CD8-positive, alpha-beta memory T cell (primary cell): ENCODE data around the gene FAM186B. TPM values are rescaled to one million over a fixed set of nuclear protein-coding genes. Genes with fewer than 3 reads are reported as not detected.
"Not testable (repeated sequence)": the region's sequence is repeated elsewhere in the genome, so short reads cannot be mapped to it uniquely, and the experiment has no call there.

ENCODE experiments used
- CTCF ChIA-PET: fragments of 350-600 bp; sonication (Branson Sonifier 250); formaldehyde crosslinking; loops from one replicate; lab custom pipeline; 2021; ENCODE audit warnings: antibody characterized with exemption; lab: Charles Lee
- POLR2A ChIA-PET: fragments of 350-600 bp; sonication (Branson Sonifier 250); formaldehyde crosslinking; loops from one replicate; lab custom pipeline; 2021; ENCODE audit warnings: antibody characterized with exemption; lab: Charles Lee
- DNase-seq, 5 donors: peaks; one replicate each; pipeline versions ENCODE4 v3.0.0 to v3.0.0-alpha.2; 2020 to 2022; ENCODE audit warnings: mixed read lengths in 1 of 5
- H3K27ac ChIP-seq: one replicate; pipeline ENCODE4 v1.7.0; 2013; ENCODE audit warnings: low read depth, mild to moderate bottlenecking, low read length, moderate library complexity
- H3K27me3 ChIP-seq: 2 replicates; pipeline ENCODE4 v1.7.0; 2013; ENCODE audit warnings: low read length, mild to moderate bottlenecking; ENCODE audit not compliant: insufficient read depth, poor library complexity, severe bottlenecking
- H3K36me3 ChIP-seq: 2 replicates; pipeline ENCODE4 v1.7.0; 2013; ENCODE audit warnings: mild to moderate bottlenecking, low read length, moderate library complexity; ENCODE audit not compliant: insufficient read depth
- H3K4me1 ChIP-seq: 2 replicates; pipeline ENCODE4 v1.7.0; 2013; ENCODE audit warnings: mild to moderate bottlenecking, low read length, moderate library complexity; ENCODE audit not compliant: insufficient read depth
- H3K4me3 ChIP-seq: 2 replicates; pipeline ENCODE4 v1.7.0; 2013; ENCODE audit warnings: mild to moderate bottlenecking, low read length
- H3K9me3 ChIP-seq: 2 replicates; pipeline ENCODE4 v1.7.0; 2013; ENCODE audit warnings: mild to moderate bottlenecking, low read length
- H3K27ac Mint-ChIP-seq, 8 donors: one replicate each; pipeline ENCODE4 v1.8.0; 2020 to 2021; ENCODE audit warnings: mixed read lengths in 8 of 8, mild to moderate bottlenecking in 6 of 8, inconsistent platforms in 3 of 8, moderate library complexity in 3 of 8
- H3K27me3 Mint-ChIP-seq, 2 donors: one replicate each; pipeline ENCODE4 v1.8.0; 2020 to 2021; ENCODE audit warnings: mixed read lengths in 2 of 2, mild to moderate bottlenecking in 1 of 2, moderate library complexity in 1 of 2
- H3K36me3 Mint-ChIP-seq, 3 donors: one replicate each; pipeline ENCODE4 v1.8.0; 2020 to 2021; ENCODE audit warnings: mixed read lengths in 3 of 3, inconsistent platforms in 1 of 3, mild to moderate bottlenecking in 1 of 3
- H3K4me1 Mint-ChIP-seq, 3 donors: one replicate each; pipeline ENCODE4 v1.8.0; 2020 to 2021; ENCODE audit warnings: mixed read lengths in 3 of 3, inconsistent platforms in 1 of 3, mild to moderate bottlenecking in 1 of 3
- H3K4me3 Mint-ChIP-seq, 7 donors: one replicate each; pipeline ENCODE4 v1.8.0; 2020 to 2021; ENCODE audit warnings: mixed read lengths in 7 of 7, mild to moderate bottlenecking in 6 of 7, moderate library complexity in 4 of 7, inconsistent platforms in 2 of 7
- H3K9me3 Mint-ChIP-seq, 5 donors: one replicate each; pipeline ENCODE4 v1.8.0; 2020 to 2022; ENCODE audit warnings: mixed read lengths in 5 of 5, mild to moderate bottlenecking in 3 of 5, moderate library complexity in 2 of 5, inconsistent platforms in 1 of 5
- polyA plus RNA-seq: library from polyadenylated mRNA; unstranded; fragments of 300-500 nt; fragmentation: Illumina TruSeq; gene quantifications from one replicate; pipeline ENCODE4 v1.2.3, GENCODE V29; 2021
- total RNA-seq, 2 experiments: library from RNA; stranded (reverse); gene quantifications; one replicate each; pipeline ENCODE4 v1.2.3, GENCODE V29; 2021

The FAM186B gene
- total RNA-seq = under 1 TPM; 0.11 to 0.15 TPM
- not detected for polyA plus RNA-seq

- peaks cover 5 to 19% of the 10 kb centered on the region in 2 donors for H3K27me3 Mint-ChIP-seq
- DNase-seq, H3K36me3 Mint-ChIP-seq, H3K4me1 ChIP-seq, H3K4me3 ChIP-seq, POLR2A ChIA-PET, H3K27me3 ChIP-seq, H3K4me1 Mint-ChIP-seq, H3K4me3 Mint-ChIP-seq, H3K9me3 ChIP-seq, H3K27ac ChIP-seq, H3K36me3 ChIP-seq: not testable (repeated sequence)
- peak within 1 kb of the TSS in 1 of 8 donors; percentile 33 for H3K27ac Mint-ChIP-seq
- CTCF ChIA-PET = interaction anchor here (1.2 kb wide), 1 partner anchor 19 kb away, joined by 3 read pairs; no protein-coding TSS in a partner anchor
- H3K9me3 Mint-ChIP-seq = peaks cover 3 to 11% (median 7%) of the 10 kb centered on the region in 5 donors
Measured at GRCh38 chr12:49605539-49605938, at the start of gene FAM186B. Gene FAM186B (minus strand): TSS chr12:49605639. CDS start chr12:49605477, 162 bp downstream.

- no peak for DNase-seq
- Histone ChIP-seq H3K4me3 (no peak overlapping the region), H3K27me3 (no peaks in the 10 kb centered on the region), H3K27ac (no peak overlapping the region), H3K4me1 (peaks cover 15% of the 10 kb centered on the region), H3K36me3 (peaks cover 29% of the 10 kb centered on the region), H3K9me3 (no peaks in the 10 kb centered on the region)
- Mint-ChIP-seq H3K9me3 (no peaks in the 10 kb centered on the region), H3K4me3 (no peak overlapping the region), H3K27ac (peak overlapping the region in 1 of 8 donors; percentile 28), H3K36me3 (peaks cover 13 to 82% (median 24%) of the 10 kb centered on the region in 3 donors), H3K27me3 (no peaks in the 10 kb centered on the region), H3K4me1 (peaks cover 6 to 20% (median 18%) of the 10 kb centered on the region in 3 donors)
- CTCF ChIA-PET = interaction anchor here (0.8 to 4.6 kb wide), 3 partner anchors 11 to 57 kb away, joined by 3 to 24 read pairs (median 5); partner anchors contain the start of gene FMNL3
- POLR2A ChIA-PET = interaction anchor here (0.6 to 1.1 kb wide), 2 partner anchors 37 to 49 kb away, joined by 3 read pairs; no protein-coding TSS in a partner anchor
Measured at GRCh38 chr12:49654715-49655114, 49.3 kb upstream of the FAM186B start.

GRCh38 chr12:49652921-49653520 is 47.6 kb upstream of the FAM186B start:
- H3K27me3 ChIP-seq = no peaks in the 10 kb centered on the region
- POLR2A ChIA-PET = no interaction called here

GRCh38 chr12:49651855-49652254 is 46.4 kb upstream of the FAM186B start:
- no peak overlapping the region for H3K4me3 Mint-ChIP-seq
- DNase-seq = no peak
- Histone ChIP-seq H3K4me1 (peaks cover 11% of the 10 kb centered on the region), H3K4me3 (no peak overlapping the region), H3K9me3 (no peaks in the 10 kb centered on the region), H3K27me3 (no peaks in the 10 kb centered on the region), H3K36me3 (peaks cover 30% of the 10 kb centered on the region), H3K27ac (no peak overlapping the region)
- peaks cover 6 to 21% (median 16%) of the 10 kb centered on the region in 3 donors for H3K4me1 Mint-ChIP-seq
- CTCF ChIA-PET = interaction anchor here (0.5 to 1.4 kb wide), 2 partner anchors 11 to 975 kb away, joined by 3 read pairs; no protein-coding TSS in a partner anchor
- H3K27ac Mint-ChIP-seq = peak overlapping the region in 2 of 8 donors; percentile 34 to 83
- no peaks in the 10 kb centered on the region for H3K27me3 Mint-ChIP-seq
- H3K36me3 Mint-ChIP-seq = peaks cover 6 to 87% (median 17%) of the 10 kb centered on the region in 3 donors
- no peaks in the 10 kb centered on the region for H3K9me3 Mint-ChIP-seq
- POLR2A ChIA-PET = no interaction called here

More at GRCh38 chr12:49652921-49653520, 47.6 kb upstream of the FAM186B start:
- Histone ChIP-seq H3K36me3 (peaks cover 37% of the 10 kb centered on the region), H3K4me3 (no peak overlapping the region), H3K27ac (no peak overlapping the region), H3K4me1 (peaks cover 12% of the 10 kb centered on the region), H3K9me3 (no peaks in the 10 kb centered on the region)
- H3K4me3 Mint-ChIP-seq = no peak overlapping the region
- no peak for DNase-seq
- no peaks in the 10 kb centered on the region for H3K9me3 Mint-ChIP-seq
- CTCF ChIA-PET = interaction anchor here (1.2 to 4.6 kb wide), 2 partner anchors 9 to 56 kb away, joined by 4 to 24 read pairs; no protein-coding TSS in a partner anchor
- peaks cover 12 to 88% (median 22%) of the 10 kb centered on the region in 3 donors for H3K36me3 Mint-ChIP-seq
- no peaks in the 10 kb centered on the region for H3K27me3 Mint-ChIP-seq
- H3K4me1 Mint-ChIP-seq = peaks cover 6 to 28% (median 21%) of the 10 kb centered on the region in 3 donors
- H3K27ac Mint-ChIP-seq = peak overlapping the region in 2 of 8 donors; percentile 82 to 91

- H3K27me3 Mint-ChIP-seq = no peaks in the 10 kb centered on the region
- peak overlapping the region in 5 of 8 donors; percentile 37 to 81 (median 48) for H3K27ac Mint-ChIP-seq
- H3K4me1 Mint-ChIP-seq = peaks cover 12 to 28% (median 13%) of the 10 kb centered on the region in 3 donors
- H3K4me3 Mint-ChIP-seq = no peak overlapping the region
- H3K27me3 ChIP-seq = no peaks in the 10 kb centered on the region
- H3K27ac ChIP-seq = no peak overlapping the region
- no peaks in the 10 kb centered on the region for H3K9me3 ChIP-seq
- no peaks in the 10 kb centered on the region for H3K9me3 Mint-ChIP-seq
- peaks cover 10% of the 10 kb centered on the region for H3K4me1 ChIP-seq
- DNase-seq = no peak
- ChIA-PET CTCF (interaction anchor here (1.5 to 10.3 kb wide), 4 partner anchors 13 to 91 kb away, joined by 6 to 248 read pairs (median 14); partner anchors contain the start of genes FMNL3 and TMBIM6), POLR2A (interaction anchor here (2.1 kb wide), 1 partner anchor 55 kb away, joined by 8 read pairs; no protein-coding TSS in a partner anchor)
- peaks cover 6 to 90% (median 17%) of the 10 kb centered on the region in 3 donors for H3K36me3 Mint-ChIP-seq
- H3K4me3 ChIP-seq = no peak overlapping the region
- peaks cover 22% of the 10 kb centered on the region for H3K36me3 ChIP-seq
Measured at GRCh38 chr12:49649892-49650291, 44.5 kb upstream of the FAM186B start.

GRCh38 chr12:49649445-49649844 is 44.0 kb upstream of the FAM186B start:
- Mint-ChIP-seq H3K36me3 (peaks cover 2 to 88% (median 14%) of the 10 kb centered on the region in 3 donors), H3K27me3 (no peaks in the 10 kb centered on the region), H3K4me3 (no peak overlapping the region), H3K27ac (peak overlapping the region in 7 of 8 donors; percentile 1 to 86 (median 51)), H3K9me3 (no peaks in the 10 kb centered on the region), H3K4me1 (peaks cover 16 to 33% (median 17%) of the 10 kb centered on the region in 3 donors)
- Histone ChIP-seq H3K36me3 (peaks cover 22% of the 10 kb centered on the region), H3K9me3 (no peaks in the 10 kb centered on the region), H3K27ac (no peak overlapping the region), H3K4me3 (no peak overlapping the region), H3K4me1 (peaks cover 14% of the 10 kb centered on the region), H3K27me3 (no peaks in the 10 kb centered on the region)
- CTCF ChIA-PET = interaction anchor here (1.3 to 10.3 kb wide), 5 partner anchors 12 to 92 kb away, joined by 5 to 248 read pairs (median 10); partner anchors contain the start of genes FMNL3 and TMBIM6
- DNase-seq = no peak
- POLR2A ChIA-PET = interaction anchor here (2.1 kb wide), 1 partner anchor 55 kb away, joined by 8 read pairs; no protein-coding TSS in a partner anchor

- no peak overlapping the region for H3K4me3 Mint-ChIP-seq
- Histone ChIP-seq H3K4me3 (no peak overlapping the region), H3K9me3 (no peaks in the 10 kb centered on the region), H3K27me3 (no peaks in the 10 kb centered on the region), H3K4me1 (peaks cover 17% of the 10 kb centered on the region), H3K27ac (no peak overlapping the region), H3K36me3 (peaks cover 20% of the 10 kb centered on the region)
- DNase-seq = no peak
- CTCF ChIA-PET = interaction anchor here (1.3 to 10.3 kb wide), 10 partner anchors 11 to 190 kb away, joined by 3 to 248 read pairs (median 6); partner anchors contain the start of genes FMNL3 and TMBIM6
- POLR2A ChIA-PET = interaction anchor here (0.8 to 2.1 kb wide), 2 partner anchors 56 to 59 kb away, joined by 3 to 8 read pairs; no protein-coding TSS in a partner anchor
- H3K27ac Mint-ChIP-seq = peak overlapping the region in 7 of 8 donors; percentile 20 to 88 (median 62)
- H3K36me3 Mint-ChIP-seq = peaks cover 0 to 84% (median 11%) of the 10 kb centered on the region in 3 donors
- no peaks in the 10 kb centered on the region for H3K9me3 Mint-ChIP-seq
- H3K27me3 Mint-ChIP-seq = no peaks in the 10 kb centered on the region
- H3K4me1 Mint-ChIP-seq = peaks cover 18 to 35% (median 19%) of the 10 kb centered on the region in 3 donors
Measured at GRCh38 chr12:49648712-49649003, 43.2 kb upstream of the FAM186B start.
